HAP-1 (cell line): ENCODE measurements around the gene DCTD.

ENCODE experiments used
- DNase-seq, 2 experiments: peaks; one replicate each; pipeline ENCODE4 v3.0.0-alpha.2; 2016 to 2020; ENCODE audit warnings: low spot score in 2 of 2
- H3K27me3 ChIP-seq: fragments of 250-450 bp; sonication (Bioruptor Pico); 2 replicates; pipeline ENCODE4 v1.5.1; 2020; ENCODE audit warnings: low read depth, mild to moderate bottlenecking, moderate library complexity
- H3K36me3 ChIP-seq: fragments of 250-450 bp; sonication (Bioruptor Pico); replicated peaks from 2 replicates; pipeline ENCODE4 v1.5.1; 2020; ENCODE audit warnings: mild to moderate bottlenecking
- H3K4me1 ChIP-seq: fragments of 250-450 bp; sonication (Bioruptor Pico); 2 replicates; pipeline ENCODE4 v1.5.1; 2020; ENCODE audit warnings: mild to moderate bottlenecking
- H3K4me3 ChIP-seq: fragments of 250-450 bp; sonication (Bioruptor Pico); 2 replicates; pipeline ENCODE4 v1.5.1; 2020; ENCODE audit warnings: mild to moderate bottlenecking, moderate library complexity
- H3K9me3 ChIP-seq: fragments of 250-450 bp; sonication (Bioruptor Pico); 2 replicates; pipeline ENCODE4 v1.5.1; 2020; ENCODE audit warnings: mild to moderate bottlenecking, moderate library complexity
- in situ Hi-C: fragments of 300-500 bp; cut with MboI; formaldehyde crosslinking; loops from 3 replicates; pipeline ENCODE4 v1.14.3; 2020; ENCODE audit warnings: low sequenced_read_pairs, inconsistent platforms, mixed read lengths

DCTD gene

GRCh38 chr4:182845618-182846017 is 71.6 kb downstream of the DCTD start:
- DNase-seq, result no peak
- no peak overlapping the region for H3K4me3 ChIP-seq
- no peaks in the 10 kb centered on the region for H3K36me3 ChIP-seq
- no peaks in the 10 kb centered on the region for H3K4me1 ChIP-seq
- no peaks in the 10 kb centered on the region for H3K27me3 ChIP-seq
- in situ Hi-C loops, result no loop called here
- H3K9me3 ChIP-seq, result no peaks in the 10 kb centered on the region

GRCh38 chr4:182843808-182844325 is 73.3 kb downstream of the DCTD start:
- H3K27me3 ChIP-seq, result no peaks in the 10 kb centered on the region
- in situ Hi-C loops, result no loop called here
- no peaks in the 10 kb centered on the region for H3K4me1 ChIP-seq
- DNase-seq, result no peak
- H3K4me3 ChIP-seq, result no peak overlapping the region
- H3K9me3 ChIP-seq, result no peaks in the 10 kb centered on the region
- H3K36me3 ChIP-seq, result no peaks in the 10 kb centered on the region

- no peaks in the 10 kb centered on the region for H3K27me3 ChIP-seq
- H3K9me3 ChIP-seq, result no peaks in the 10 kb centered on the region
- H3K4me3 ChIP-seq, result no peak overlapping the region
- H3K4me1 ChIP-seq, result no peaks in the 10 kb centered on the region
- no peaks in the 10 kb centered on the region for H3K36me3 ChIP-seq
- DNase-seq, result no peak
- in situ Hi-C loops, result no loop called here
These were observed 74.3 kb downstream of the DCTD start for GRCh38 chr4:182842759-182843390.

GRCh38 chr4:182842104-182842600 is 75.0 kb downstream of the DCTD start:
- Histone ChIP-seq H3K4me1 (no peaks in the 10 kb centered on the region), H3K9me3 (no peaks in the 10 kb centered on the region), H3K4me3 (no peak overlapping the region), H3K36me3 (no peaks in the 10 kb centered on the region), H3K27me3 (no peaks in the 10 kb centered on the region)
- no peak for DNase-seq
- in situ Hi-C loops, result no loop called here

DNA sequence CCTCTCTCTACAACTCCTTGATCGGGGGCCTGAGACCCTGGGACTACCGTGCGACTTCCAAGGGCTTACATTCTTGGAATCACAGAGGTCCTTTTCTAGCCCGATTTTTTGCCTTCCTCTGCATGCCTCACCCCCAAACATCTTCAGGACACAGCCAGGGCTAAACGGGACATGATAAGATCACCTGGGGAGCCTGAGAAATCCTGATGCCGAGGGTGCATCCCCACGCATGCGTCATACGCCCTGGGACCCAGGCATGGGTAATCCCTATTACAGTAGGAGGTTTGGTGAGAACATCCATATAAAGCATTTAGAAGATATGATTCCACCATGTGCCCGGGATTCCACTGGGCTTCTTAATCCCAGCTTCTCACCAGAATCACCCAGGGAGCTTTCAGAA is 77.1 kb downstream of the DCTD start:
- in situ Hi-C loops, result no loop called here
- Histone ChIP-seq H3K9me3 (no peaks in the 10 kb centered on the region), H3K36me3 (no peaks in the 10 kb centered on the region), H3K4me1 (no peaks in the 10 kb centered on the region), H3K27me3 (no peaks in the 10 kb centered on the region), H3K4me3 (no peak overlapping the region)
- no peak for DNase-seq
